ENCODE data around the gene MAN2B1.

- TF ChIP-seq CTCF (IDR thresholded peaks at IDR 0.05; ENCODE audit: low read length) (no peak), EZH2 (optimal IDR thresholded peaks at IDR 0.05; ENCODE audit: low read depth, low read length) (no peak), EZH2phosphoT487 (IDR thresholded peaks at IDR 0.05; ENCODE audit: low read length) (no peak)
Observed at GRCh38 chr19:12665281-12665573, 1.3 kb downstream of the MAN2B1 start.

Data from MM.1S (cell line).